Keratinocyte (primary cell): ENCODE measurements around the gene CDK3.

Source experiments
- EZH2 ChIP-seq: IDR thresholded peaks from one replicate; pipeline ENCODE4 v1.6.1; 2012; ENCODE audit warnings: inconsistent platforms, mild to moderate bottlenecking, low read length, moderate library complexity
- TF ChIP-seq, protein P1 (sequence below), 3 experiments: IDR thresholded peaks in 1 of 3; conservative IDR thresholded peaks in 1 of 3; optimal IDR thresholded peaks in 1 of 3; 2 replicates in 2 of 3; 3 replicates in 1 of 3; pipeline versions ENCODE3 to v1.5.1; 2011; ENCODE audit warnings: low read length in 3 of 3, mild to moderate bottlenecking in 3 of 3, moderate library complexity in 2 of 3, control low read depth in 1 of 3, inconsistent platforms in 1 of 3; ENCODE audit not compliant: insufficient read depth in 2 of 3; ENCODE audit errors: extremely low read depth in 1 of 3

DNA sequence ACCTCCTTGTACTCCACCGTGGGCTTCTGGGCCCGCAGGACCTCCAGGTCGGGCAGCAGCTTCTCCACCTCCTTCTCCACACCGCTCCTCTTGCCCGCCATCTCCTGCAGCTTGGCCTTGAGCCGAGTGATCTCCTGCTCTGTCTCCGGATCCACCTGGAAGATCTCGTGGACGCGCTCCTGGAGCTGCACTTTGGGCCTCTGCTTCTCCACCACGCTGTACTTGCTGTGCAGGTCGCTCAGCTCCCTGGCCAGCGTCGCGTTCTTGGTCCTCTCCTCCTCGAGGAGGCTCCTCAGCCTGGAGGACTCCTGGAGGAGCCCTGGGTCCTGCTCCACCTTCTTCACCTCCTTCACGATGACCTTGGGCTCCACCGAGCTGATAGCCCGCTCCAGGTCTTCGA lies 8.8 kb downstream of the CDK3 start:
- TF ChIP-seq, protein P1, sequence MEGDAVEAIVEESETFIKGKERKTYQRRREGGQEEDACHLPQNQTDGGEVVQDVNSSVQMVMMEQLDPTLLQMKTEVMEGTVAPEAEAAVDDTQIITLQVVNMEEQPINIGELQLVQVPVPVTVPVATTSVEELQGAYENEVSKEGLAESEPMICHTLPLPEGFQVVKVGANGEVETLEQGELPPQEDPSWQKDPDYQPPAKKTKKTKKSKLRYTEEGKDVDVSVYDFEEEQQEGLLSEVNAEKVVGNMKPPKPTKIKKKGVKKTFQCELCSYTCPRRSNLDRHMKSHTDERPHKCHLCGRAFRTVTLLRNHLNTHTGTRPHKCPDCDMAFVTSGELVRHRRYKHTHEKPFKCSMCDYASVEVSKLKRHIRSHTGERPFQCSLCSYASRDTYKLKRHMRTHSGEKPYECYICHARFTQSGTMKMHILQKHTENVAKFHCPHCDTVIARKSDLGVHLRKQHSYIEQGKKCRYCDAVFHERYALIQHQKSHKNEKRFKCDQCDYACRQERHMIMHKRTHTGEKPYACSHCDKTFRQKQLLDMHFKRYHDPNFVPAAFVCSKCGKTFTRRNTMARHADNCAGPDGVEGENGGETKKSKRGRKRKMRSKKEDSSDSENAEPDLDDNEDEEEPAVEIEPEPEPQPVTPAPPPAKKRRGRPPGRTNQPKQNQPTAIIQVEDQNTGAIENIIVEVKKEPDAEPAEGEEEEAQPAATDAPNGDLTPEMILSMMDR (optimal IDR thresholded peaks at IDR 0.05 in 1 of 3, IDR thresholded peaks at IDR 0.05 in 1 of 3, conservative IDR thresholded peaks at IDR 0.05 in 1 of 3; ENCODE audit: extremely low read depth in 1 of 3, insufficient read depth in 2 of 3, low read length in 3 of 3): no peak
- no peak for TF ChIP-seq EZH2
